GM21367 (cell line): ENCODE measurements around the gene RHOV.
"Not testable (repeated sequence)": the region's sequence is repeated elsewhere in the genome, so short reads cannot be mapped to it uniquely, and the experiment has no call there.

Experiments
- ATAC-seq: cut with Tn5 transposase; IDR thresholded peaks from one replicate; pipeline ENCODE4 v1.9.1; 2021; ENCODE audit not compliant: unreplicated experiment

The RHOV gene

DNA sequence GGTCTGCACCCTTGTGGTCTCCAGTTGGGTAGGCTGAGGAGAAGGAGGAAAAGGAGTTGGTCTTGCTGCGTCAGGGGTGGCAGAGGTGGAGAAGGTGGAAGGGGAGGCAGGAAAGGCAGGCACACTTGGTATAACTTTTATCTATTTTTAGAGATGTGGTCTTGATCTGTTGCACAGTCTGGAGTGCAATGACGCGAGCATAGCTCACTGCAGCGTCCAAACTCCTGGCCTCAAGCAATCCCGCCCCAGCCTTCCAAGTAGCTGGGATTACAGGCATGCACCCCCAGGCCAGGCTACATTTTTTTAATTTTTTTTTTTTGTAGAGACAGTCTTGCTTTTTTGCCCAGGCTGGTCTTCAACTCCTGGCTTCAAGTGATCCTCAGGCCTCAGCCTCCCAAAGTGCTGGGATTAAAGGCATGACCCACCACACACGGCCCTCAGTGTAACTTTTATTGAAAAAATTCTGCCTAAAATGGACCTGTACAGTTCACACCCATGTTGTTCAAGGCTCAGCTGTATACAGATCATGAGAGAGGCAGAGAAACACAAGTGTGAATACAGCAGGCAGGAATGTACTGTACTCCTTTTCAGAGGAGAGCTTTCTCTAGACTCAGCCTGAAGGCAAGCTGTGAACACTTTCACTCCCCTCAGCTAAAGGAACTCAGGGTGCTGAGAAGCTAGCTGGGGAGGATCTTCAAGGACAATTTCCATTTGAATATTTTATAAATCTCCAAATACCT is 2.1 kb upstream of the RHOV start:
- ATAC-seq, result no peak

DNA sequence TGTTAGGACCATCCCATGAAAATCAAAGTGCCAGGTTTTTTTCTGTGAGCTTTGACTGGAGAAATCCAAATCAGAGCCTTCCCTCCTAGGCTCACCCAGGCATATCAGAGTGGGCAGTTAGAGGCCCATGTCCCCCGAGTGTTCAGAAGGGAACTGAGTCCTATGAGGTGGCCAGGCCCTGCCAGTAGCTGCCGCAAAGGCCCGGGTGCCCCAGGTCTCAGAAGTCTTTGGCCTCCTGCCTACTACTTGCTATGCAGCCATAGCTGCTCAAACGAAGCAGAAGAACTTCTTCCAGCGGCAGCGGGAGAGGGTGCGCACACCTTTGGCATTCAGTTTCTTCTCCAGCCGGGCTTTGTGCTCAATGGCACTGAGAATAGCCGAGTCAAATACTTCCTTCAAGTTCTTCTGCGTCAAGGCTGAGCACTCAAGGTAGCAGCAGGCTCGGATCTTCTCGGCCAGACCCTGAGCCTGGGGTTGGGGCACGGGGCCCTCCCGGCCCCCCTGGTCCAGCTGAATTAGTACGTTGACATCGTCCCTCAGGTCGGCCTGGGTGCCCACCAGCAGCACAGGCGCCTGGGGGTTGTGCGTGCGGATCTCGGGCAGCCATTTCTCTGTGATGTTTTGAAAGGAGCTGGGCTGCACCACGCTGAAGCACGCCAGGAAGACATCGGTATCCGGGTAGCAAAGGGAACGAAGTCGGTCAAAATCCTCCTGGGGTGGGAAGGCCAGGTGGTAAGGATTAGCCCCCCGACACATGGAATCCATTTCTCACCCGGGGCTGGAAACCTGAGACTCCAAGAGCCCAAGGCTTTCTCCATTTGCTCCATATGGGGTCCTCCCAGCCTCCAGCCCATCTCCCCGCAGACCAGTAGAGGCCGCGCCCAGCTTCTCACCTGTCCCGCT is 992 bp downstream of the RHOV start:
- ATAC-seq, result no peak

DNA sequence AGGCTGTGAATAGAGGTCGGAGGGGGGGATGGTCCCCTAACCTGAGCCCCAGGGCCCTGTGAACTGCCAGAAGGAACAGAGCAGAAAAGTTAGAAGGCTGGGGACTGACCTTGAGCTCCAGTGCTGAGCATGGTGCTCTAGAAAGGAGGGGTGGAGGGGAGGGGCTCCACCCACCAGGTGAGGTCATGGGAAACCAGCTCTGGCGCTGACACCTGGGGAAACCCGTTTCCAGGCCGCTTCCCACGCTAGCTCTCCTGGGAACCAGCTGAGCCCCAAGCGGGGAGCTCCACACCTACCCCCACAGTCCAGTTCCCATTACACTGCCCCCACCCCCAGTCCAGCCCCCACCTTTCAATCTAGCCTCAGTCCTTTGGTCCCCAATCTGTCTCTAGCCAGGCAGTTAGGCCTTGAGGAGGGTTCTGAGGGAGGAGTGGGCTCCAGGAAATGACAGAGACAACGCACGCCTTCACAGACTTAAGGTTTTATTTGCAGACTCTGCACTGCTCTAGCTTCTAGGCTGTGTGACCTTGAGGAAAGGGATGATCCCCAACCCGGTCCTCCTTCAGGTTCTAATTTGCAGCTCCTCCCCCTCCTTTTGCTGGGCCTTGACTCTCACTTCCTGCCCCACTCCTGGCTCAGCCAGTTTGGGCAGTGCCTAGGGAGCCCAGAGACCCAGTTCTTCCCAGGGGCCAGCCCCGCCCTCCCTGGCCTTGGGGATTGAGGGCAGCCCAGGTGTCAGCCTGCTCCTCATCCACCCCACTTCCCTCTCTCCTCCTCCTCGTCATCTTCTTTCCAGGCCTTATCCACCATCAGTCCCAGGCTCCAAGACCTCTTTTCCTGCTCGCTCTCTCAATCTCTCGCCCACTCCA is 2.1 kb downstream of the RHOV start:
- ATAC-seq, result no peak

DNA sequence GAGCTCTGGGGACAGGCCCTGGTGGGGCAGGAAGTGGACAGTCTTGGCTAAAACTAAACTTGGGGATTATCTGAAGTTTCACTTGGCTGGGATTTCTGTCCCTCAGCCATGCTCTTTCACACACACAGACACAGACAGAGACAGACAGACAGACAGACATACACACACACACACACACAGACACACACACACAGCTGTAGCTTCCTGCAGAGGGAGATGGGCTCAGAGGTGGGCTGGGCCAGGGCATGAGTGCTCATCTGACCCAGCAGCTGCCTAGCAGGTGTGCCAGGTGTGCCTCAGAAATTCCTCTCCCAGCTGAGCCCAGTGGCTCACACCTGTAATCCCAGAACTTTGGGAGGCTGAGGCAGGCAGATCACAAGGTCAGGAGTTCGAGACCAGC is 3.3 kb downstream of the RHOV start:
- no peak for ATAC-seq

DNA sequence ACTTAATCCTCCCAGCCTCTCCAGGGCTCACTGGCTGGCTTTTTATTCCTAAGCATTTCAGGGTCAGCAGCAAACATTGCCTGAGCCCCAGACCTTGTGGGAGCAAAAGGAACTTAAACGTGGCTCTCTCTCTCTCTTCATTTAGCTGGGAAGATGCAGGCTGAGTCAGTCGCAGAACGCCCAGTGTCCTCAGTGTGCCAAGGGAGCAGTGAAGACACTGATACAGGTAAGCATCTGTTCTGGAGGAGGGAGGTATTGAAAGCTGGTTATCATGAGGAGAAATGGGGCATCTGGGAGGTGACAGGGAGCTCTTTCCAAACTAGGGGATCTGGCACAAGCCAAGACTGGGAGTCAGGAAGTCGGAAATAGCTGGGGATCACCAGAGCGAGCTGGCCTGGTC is 4.3 kb downstream of the RHOV start:
- ATAC-seq, result no peak

DNA sequence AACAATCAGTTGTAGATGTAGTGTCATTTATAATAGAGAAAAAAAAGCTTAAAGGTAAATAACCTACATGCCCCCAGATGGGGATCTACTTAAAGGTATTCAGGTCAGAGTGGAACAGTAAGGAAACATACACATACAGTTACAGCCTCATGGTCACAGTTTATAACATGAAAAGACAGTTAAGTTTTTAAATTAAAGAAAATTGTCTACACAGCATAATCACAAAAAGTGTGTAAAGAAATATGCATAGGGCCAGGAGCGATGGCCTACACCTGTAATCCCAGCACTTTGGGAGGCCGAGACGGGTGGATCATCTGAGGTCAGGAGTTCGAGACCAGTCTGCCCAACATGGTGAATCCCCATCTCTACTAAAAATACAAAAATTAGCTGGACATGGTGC is 6.8 kb downstream of the RHOV start:
- ATAC-seq, result no peak

DNA sequence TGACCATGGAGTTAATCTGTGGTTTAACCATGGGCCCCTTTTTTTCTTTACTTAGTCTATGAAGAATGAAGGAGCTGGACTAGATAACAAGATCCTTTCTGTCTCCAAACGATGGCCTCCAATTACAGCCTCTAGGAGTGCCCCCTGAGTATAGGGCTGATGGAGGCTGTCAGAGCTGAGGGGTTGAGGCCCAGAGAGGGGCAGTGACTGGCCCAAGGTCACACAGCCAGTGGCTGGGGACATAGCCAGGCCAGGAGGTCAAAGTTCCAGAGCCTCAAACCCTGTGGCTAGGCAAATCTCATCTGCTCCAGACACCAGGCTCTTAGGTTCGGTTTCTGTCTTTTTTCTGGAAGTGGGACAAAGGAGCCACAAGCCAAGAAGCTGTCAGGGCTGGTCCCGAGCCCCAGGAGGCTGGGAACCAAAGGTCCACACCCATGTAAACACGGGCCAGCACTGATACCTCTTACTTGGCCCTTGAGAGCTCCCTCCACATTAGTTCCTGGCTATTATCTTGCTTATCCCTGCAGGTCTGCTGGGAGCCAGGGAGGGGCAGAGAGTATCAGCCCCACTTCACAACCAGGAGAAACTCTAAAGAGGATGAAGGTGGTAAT is 10.3 kb downstream of the RHOV start:
- ATAC-seq, result no peak

DNA sequence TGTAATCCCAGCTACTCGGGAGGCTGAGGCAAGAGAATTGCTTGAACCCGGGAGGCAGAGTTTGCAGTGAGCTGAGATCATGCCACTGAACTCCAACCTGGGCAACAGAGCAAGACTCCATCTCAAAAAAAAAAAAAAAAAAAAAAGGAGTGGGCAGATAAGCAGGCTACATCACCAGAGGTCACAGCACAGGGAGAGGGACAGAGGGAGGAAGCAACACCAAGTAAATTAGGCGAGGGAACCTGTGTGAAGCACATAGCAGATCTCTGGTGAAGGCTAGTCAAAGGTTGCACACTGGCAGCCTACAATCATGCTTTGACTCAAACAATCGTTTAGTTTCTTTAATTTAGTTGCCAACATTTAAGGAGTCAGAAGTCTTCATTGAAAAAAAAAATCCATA is 12.9 kb downstream of the RHOV start:
- not testable (repeated sequence) for ATAC-seq

DNA sequence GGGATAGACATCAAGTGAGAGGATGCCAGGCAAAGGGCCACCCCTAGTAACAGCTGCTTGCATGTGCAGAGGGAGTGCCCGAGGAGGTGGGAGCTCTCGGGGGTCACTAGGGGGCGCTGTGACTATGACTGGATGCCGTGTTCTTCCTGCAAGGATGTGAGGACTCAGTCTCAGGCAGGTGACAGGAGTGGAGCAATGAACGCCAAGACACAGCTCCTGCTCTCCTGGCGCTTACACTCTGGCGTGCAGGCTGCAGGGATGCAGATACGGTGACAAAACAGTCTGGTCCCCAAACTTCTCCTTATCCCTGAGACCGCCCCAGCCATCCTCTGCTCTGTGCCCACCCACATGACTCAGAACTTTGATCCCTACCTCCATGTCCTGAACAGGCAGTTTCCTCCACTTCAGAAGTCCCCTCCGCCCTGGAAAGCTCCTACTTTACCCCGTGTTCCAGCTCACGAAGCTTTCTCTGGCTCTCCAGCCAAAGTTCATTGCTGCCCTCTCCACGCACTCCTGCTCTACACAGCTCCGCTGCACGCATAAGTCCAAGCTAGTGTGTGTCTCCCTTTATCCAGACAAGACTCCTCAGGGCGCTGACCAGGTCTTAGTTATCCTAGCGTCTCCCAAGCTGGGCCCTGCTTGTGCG is 14.7 kb downstream of the RHOV start:
- ATAC-seq, result no peak

DNA sequence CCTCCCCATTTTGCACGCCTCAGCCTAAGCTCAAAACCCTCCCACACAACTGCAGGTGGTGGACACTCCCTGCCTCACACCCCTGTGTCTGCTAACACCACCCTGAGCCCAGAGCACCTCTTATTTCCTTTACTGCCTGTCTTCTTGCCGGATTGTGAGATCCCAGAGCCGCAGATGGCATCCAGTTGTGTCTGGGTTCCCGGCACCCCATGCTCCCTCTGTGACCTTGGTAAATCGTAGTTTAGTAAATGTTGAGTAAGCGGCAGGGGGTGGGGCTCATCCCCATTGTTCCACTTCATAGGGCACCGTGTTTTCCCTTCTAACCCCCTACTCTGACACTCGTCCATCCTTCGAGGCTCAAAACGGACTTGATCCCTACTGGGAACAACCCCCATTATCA is 15.3 kb downstream of the RHOV start:
- ATAC-seq, result no peak

DNA sequence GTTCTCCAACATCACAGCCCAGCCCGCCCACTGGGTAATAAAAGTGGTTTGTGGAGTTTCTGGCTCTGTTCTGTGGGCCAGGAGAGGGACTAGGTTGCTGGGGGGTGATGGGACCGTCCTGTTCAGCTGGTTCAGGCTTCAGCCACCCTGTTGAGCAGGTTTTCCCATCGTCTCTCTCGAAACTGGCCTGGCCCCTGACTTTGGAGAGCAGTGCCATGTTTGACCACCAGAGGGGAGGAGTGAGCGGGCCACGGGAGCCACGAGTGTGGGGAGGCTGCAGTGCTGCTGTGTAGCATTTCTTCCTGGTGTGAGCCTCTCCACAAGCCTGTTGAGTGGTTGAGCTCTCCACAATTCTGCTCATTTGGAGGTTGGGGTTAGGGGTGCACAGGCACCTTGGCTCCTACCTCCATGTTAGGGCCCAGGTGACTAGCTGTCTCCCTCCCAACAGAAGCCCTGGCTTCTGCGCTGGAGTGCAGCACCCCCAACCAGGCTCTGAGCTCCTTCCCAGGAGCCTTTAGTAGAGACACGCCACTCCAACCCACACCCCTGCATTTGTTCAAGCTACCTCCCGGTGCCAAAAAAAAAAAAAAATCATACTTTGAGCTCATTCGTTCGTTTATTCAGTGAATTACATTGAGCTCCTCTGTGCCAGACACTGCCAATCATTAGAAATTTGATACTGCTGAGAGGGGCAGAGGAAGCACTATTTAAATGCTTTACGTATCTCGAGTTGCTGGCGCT is 16.3 kb downstream of the RHOV start:
- no peak for ATAC-seq

DNA sequence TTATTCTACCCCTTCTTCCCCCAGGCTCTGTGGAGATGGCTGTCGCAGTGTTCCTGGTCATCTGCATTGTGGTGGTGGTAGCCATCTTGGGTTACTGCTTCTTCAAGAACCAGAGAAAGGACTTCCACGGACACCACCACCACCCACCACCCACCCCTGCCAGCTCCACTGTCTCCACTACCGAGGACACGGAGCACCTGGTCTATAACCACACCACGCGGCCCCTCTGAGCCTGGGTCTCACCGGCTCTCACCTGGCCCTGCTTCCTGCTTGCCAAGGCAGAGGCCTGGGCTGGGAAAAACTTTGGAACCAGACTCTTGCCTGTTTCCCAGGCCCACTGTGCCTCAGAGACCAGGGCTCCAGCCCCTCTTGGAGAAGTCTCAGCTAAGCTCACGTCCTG is 17.3 kb downstream of the RHOV start:
- no peak for ATAC-seq

DNA sequence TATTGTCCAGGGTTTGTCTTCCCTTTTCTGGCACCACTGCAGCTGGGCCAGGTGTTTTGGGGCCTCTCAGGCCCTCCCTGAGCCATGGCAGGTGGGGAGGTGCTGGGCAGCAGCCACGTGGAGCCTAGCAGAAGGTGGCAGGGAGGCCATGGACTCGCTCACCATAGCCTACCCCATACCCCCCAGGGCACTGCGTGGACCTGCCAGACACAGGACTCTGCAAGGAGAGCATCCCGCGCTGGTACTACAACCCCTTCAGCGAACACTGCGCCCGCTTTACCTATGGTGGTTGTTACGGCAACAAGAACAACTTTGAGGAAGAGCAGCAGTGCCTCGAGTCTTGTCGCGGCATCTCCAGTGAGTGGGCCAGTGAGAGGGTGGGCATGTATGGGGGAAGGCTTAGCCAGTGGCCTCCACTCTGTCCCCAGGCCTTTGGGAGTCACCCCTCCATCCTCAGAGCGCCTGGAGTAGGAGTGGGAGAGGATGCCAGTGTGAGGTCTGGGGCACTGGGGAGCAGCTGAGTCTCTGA is 18.3 kb downstream of the RHOV start:
- ATAC-seq, result no peak

DNA sequence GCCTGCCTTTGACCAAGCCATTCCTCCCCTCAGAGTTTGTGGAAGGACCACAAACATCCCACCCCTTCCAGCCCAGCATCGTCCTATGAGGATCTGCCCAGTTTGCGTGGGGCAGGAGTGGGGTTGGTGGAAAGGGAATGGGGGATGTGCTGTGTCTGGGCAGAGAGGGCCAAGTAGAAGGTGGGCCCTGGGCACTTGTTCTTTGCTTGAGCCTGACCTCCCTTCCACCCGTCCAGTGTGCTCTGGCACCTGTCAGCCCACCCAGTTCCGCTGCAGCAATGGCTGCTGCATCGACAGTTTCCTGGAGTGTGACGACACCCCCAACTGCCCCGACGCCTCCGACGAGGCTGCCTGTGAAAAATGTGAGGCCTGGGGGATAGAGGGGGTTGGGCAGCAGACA is 19.9 kb downstream of the RHOV start:
- ATAC-seq, result no peak

DNA sequence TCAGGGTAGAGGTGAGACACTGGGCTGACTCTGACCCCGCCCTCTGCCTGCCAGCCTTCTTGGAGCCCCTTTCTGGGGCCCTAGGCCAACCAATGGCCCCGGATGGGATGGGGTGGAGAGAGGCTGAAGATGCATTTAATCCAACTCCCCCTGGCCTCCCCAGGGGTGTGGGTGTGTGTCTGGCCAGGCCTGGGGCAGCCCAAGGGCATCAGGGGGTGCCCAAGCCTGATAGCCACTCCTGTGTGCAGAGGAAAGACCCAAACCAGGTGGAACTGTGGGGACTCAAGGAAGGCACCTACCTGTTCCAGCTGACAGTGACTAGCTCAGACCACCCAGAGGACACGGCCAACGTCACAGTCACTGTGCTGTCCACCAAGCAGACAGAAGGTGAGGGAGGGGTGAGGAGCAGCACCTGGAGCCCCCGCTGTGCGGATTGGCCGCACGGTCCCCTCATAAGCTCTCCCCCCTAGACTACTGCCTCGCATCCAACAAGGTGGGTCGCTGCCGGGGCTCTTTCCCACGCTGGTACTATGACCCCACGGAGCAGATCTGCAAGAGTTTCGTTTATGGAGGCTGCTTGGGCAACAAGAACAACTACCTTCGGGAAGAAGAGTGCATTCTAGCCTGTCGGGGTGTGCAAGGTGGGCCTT is 20.7 kb downstream of the RHOV start:
- ATAC-seq, result no peak

DNA sequence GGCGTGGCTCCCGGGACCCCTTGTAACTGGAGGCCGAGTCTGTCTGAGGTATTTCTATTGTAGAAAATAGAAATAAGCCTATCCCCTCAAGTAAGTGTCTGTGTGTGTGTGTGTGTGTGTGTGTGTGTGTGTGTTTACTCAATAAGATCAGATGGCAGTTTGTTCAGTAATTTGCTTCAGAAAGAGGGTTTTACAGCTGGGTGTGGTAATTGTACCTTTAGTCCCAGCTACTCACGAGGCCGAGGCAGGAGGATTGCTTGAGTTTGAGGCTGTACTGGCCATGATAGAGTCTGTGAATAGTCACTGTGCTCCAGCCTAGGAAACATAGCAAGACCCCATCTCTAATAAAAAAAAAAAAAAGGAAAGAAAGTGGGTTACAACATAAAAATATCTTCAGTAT is 21.5 kb downstream of the RHOV start:
- no peak for ATAC-seq

DNA sequence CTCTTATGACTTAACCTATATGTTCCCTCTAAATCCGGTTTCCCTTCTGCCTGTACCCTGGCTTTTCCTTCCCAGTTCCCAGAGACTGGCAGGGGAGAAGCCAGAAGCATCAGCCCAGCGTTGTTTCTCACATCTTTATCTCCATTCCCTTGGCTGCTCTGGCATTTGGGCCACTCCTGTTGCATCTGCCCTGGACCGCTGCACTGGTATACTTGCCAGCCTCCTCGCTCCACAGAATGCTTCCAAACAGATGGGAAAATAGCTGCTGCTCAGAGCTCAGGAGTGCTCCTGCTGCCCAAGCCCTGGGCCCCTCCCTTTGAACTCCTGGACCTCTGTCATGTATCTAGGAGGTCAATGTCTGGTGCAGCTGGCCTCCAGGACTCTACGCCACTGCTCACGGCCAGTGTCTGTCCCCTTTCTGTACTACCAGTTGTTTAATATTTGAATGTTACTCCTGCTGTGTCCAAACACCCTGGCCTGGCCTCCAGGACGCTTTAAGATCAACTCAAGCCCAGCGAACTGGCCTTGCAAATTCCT is 23.4 kb downstream of the RHOV start:
- ATAC-seq, result no peak

DNA sequence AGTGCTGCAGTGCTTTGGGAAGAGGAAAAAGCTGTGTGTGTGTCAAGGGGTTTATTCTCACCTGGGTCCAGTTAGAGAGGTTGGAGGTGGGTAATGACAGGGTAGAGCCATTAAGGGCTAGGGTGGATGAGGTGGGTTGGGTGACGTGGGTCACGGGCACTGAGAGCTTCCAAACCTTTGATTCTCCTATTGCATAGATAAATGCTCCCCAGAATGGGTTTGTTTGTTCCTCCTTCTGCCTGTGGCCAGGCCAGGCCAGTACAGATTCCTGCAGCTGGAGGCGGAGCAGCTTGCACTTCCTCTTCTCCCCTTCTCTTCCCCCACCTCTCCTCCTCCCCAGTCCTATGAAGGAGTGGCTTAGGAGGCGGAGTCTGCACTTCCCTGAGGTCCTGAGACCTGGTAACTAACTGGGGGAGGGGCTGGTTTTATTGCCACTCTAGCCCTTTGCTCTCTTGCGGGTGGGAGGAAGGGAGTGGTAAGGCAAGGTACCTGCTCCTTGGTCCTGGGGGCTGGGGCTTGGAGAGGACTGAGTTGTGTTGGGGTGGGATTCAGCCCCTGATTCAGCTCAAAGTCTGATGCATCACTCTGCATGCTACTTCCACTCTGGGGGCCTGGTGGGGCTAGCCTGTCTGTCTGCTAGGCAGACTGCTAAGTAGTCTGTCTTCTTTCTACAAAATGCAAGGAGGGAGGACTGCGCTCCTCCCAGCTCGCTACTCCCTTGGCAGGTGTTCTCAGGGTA is 26.6 kb downstream of the RHOV start:
- peak; percentile 58 for ATAC-seq
